H9 (cell line): Measurements from ENCODE around the gene BCL7B. TPM values are rescaled to one million over a fixed set of nuclear protein-coding genes. Genes with fewer than 3 reads are reported as not detected.

Experiments used
- DNase-seq: peaks from one replicate; pipeline ENCODE4 v3.0.0-alpha.2; 2017
- H2AFZ ChIP-seq: one replicate; pipeline ENCODE4 v1.6.1; 2013; ENCODE audit warnings: mild to moderate bottlenecking, low read length, control low read depth, moderate library complexity
- H2AK5ac ChIP-seq: 2 replicates; pipeline ENCODE4 v1.6.1; 2013; ENCODE audit warnings: low read length, control low read depth, mixed read lengths; ENCODE audit not compliant: insufficient read length
- H2BK120ac ChIP-seq: one replicate; pipeline ENCODE4 v1.6.1; 2013; ENCODE audit warnings: low read depth, mild to moderate bottlenecking, low read length, control low read depth, inconsistent platforms; ENCODE audit not compliant: poor library complexity, severe bottlenecking
- H2BK12ac ChIP-seq: 2 replicates; pipeline ENCODE4 v1.6.1; 2013; ENCODE audit warnings: low read length, control low read depth, mixed read lengths, low read depth; ENCODE audit not compliant: insufficient read length
- H2BK15ac ChIP-seq: 2 replicates; pipeline ENCODE4 v1.6.1; 2013; ENCODE audit warnings: low read depth, low read length, control low read depth
- H2BK20ac ChIP-seq: one replicate; pipeline ENCODE4 v1.6.1; 2013; ENCODE audit warnings: low read depth, mild to moderate bottlenecking, low read length, control low read depth, inconsistent platforms; ENCODE audit not compliant: poor library complexity, severe bottlenecking
- H2BK5ac ChIP-seq: 2 replicates; pipeline ENCODE4 v1.6.1; 2013; ENCODE audit warnings: low read length, control low read depth, mixed read lengths; ENCODE audit not compliant: insufficient read length
- H3K14ac ChIP-seq: 2 replicates; pipeline ENCODE4 v1.6.1; 2013; ENCODE audit warnings: low read length, control low read depth; ENCODE audit not compliant: insufficient read depth
- H3K18ac ChIP-seq: 2 replicates; pipeline ENCODE4 v1.6.1; 2013; ENCODE audit warnings: low read depth, mild to moderate bottlenecking, mixed read lengths, low read length, control low read depth; ENCODE audit not compliant: insufficient read length
- H3K23ac ChIP-seq: 2 replicates; pipeline ENCODE4 v1.6.1; 2013; ENCODE audit warnings: low read length, control low read depth, mixed read lengths, low read depth; ENCODE audit not compliant: insufficient read length
- H3K23me2 ChIP-seq: 2 replicates; pipeline ENCODE4 v1.6.1; 2013; ENCODE audit warnings: low read depth, mild to moderate bottlenecking, mixed read lengths, low read length, control low read depth; ENCODE audit not compliant: insufficient read length, poor library complexity, severe bottlenecking
- H3K27ac ChIP-seq: 2 replicates; pipeline ENCODE4 v1.5.1; 2013; ENCODE audit warnings: low read length, control low read depth, mixed read lengths, low read depth; ENCODE audit not compliant: insufficient read length
- H3K27me3 ChIP-seq: 2 replicates; pipeline ENCODE4 v1.6.1; 2013; ENCODE audit warnings: low read length, control low read depth, inconsistent platforms; ENCODE audit not compliant: insufficient read depth
- H3K4ac ChIP-seq: 2 replicates; pipeline ENCODE4 v1.6.1; 2013; ENCODE audit warnings: low read depth, mild to moderate bottlenecking, control low read depth, inconsistent platforms, low read length, moderate library complexity
- H3K4me1 ChIP-seq: 2 replicates; pipeline ENCODE4 v1.6.1; 2013; ENCODE audit warnings: low read length, control low read depth, inconsistent platforms; ENCODE audit not compliant: insufficient read depth
- H3K4me2 ChIP-seq: 2 replicates; pipeline ENCODE4 v1.6.1; 2013; ENCODE audit warnings: low read length, control low read depth, mixed read lengths; ENCODE audit not compliant: insufficient read length, insufficient read depth
- H3K56ac ChIP-seq: 2 replicates; pipeline ENCODE4 v1.6.1; 2013; ENCODE audit warnings: low read depth, mild to moderate bottlenecking, mixed read lengths, low read length, control low read depth; ENCODE audit not compliant: insufficient read length
- H3K79me1 ChIP-seq: 2 replicates; pipeline ENCODE4 v1.6.1; 2013; ENCODE audit warnings: low read depth, mild to moderate bottlenecking, moderate library complexity, low read length, control low read depth, inconsistent platforms; ENCODE audit not compliant: insufficient read depth, poor library complexity, severe bottlenecking
- H3K79me2 ChIP-seq: 2 replicates; pipeline ENCODE4 v1.6.1; 2013; ENCODE audit warnings: low read length, control low read depth, inconsistent platforms; ENCODE audit not compliant: insufficient read depth
- H3K9ac ChIP-seq: 2 replicates; pipeline ENCODE4 v1.6.1; 2013; ENCODE audit warnings: low read length, control low read depth, mixed read lengths; ENCODE audit not compliant: insufficient read length; ENCODE audit errors: extremely low read depth
- H3K9me3 ChIP-seq: one replicate; pipeline ENCODE4 v1.6.1; 2013; ENCODE audit warnings: low read depth, low read length, inconsistent platforms; ENCODE audit not compliant: control insufficient read depth
- H3T11ph ChIP-seq: one replicate; pipeline ENCODE4 v1.6.1; 2013; ENCODE audit warnings: mild to moderate bottlenecking, low read length, control low read depth, inconsistent platforms
- H4K20me1 ChIP-seq: one replicate; pipeline ENCODE4 v1.6.1; 2013; ENCODE audit not compliant: control insufficient read depth, insufficient read length, insufficient read depth
- H4K5ac ChIP-seq: 2 replicates; pipeline ENCODE4 v1.6.1; 2013; ENCODE audit warnings: low read depth, mild to moderate bottlenecking, mixed read lengths, low read length, control low read depth; ENCODE audit not compliant: insufficient read length
- H4K8ac ChIP-seq: replicated peaks from 2 replicates; pipeline ENCODE4 v1.6.1; 2013; ENCODE audit warnings: low read length, control low read depth, mixed read lengths, low read depth; ENCODE audit not compliant: insufficient read length
- H4K91ac ChIP-seq: 2 replicates; pipeline ENCODE4 v1.6.1; 2013; ENCODE audit warnings: low read depth, mild to moderate bottlenecking, moderate library complexity, mixed read lengths, low read length, control low read depth; ENCODE audit not compliant: insufficient read length
- H3K27ac Mint-ChIP-seq, 3 experiments: 2 replicates in 2 of 3; 3 replicates in 1 of 3; pipeline ENCODE4 v1.8.0; 2020 to 2021; ENCODE audit warnings: mixed read lengths in 3 of 3, mild to moderate bottlenecking in 1 of 3, moderate library complexity in 1 of 3
- H3K27me3 Mint-ChIP-seq: 2 replicates; pipeline ENCODE4 v1.8.0; 2021; ENCODE audit warnings: low read depth, mild to moderate bottlenecking, moderate library complexity, mixed read lengths
- H3K36me3 Mint-ChIP-seq, 3 experiments: 2 replicates in 2 of 3; 3 replicates in 1 of 3; pipeline ENCODE4 v1.8.0; 2020 to 2021; ENCODE audit warnings: low read depth in 3 of 3, mixed read lengths in 3 of 3; ENCODE audit not compliant: insufficient read depth in 1 of 3
- H3K4me1 Mint-ChIP-seq, 2 experiments: 2 replicates each; pipeline ENCODE4 v1.8.0; 2020; ENCODE audit warnings: mixed read lengths in 2 of 2
- H3K4me3 Mint-ChIP-seq, 2 experiments: 2 replicates in 1 of 2; 3 replicates in 1 of 2; pipeline ENCODE4 v1.8.0; 2020 to 2021; ENCODE audit warnings: mild to moderate bottlenecking in 2 of 2, mixed read lengths in 2 of 2, moderate library complexity in 1 of 2
- H3K9me3 Mint-ChIP-seq, 2 experiments: 2 replicates in 1 of 2; 3 replicates in 1 of 2; pipeline ENCODE4 v1.8.0; 2020; ENCODE audit warnings: mild to moderate bottlenecking in 2 of 2, mixed read lengths in 2 of 2, moderate library complexity in 1 of 2
- CTCF ChIP-seq: fragments of 200-600 bp; sonication (generic); conservative IDR thresholded peaks from 3 replicates; pipeline ENCODE4 v1.8.0; 2021; ENCODE audit warnings: antibody characterized with exemption, mild to moderate bottlenecking
- WGBS: extraction: QIAGEN DNeasy Blood & Tissue Kit; methylation state at CpG from one replicate; pipeline ENCODE4 v1.1.7; 2013; ENCODE audit warnings: missing lambda C conversion rate, low lambda C conversion rate, mixed read lengths; ENCODE audit not compliant: insufficient read length; ENCODE audit errors: extremely low coverage; 5-methylcytosine and 5-hydroxymethylcytosine counted together
- total RNA-seq: library from RNA; stranded (reverse); gene quantifications from 2 replicates; pipeline ENCODE4 v1.2.1, GENCODE V29; 2021

Gene BCL7B
- total RNA-seq, 1 experiment from 2014 or later: 48.9 TPM

- TF ChIP-seq CTCF: no peak
- no peaks in the 10 kb centered on the region for H3K27me3 Mint-ChIP-seq
- H3K27ac ChIP-seq: no peak overlapping the region
- H3K4me3 Mint-ChIP-seq: no peak overlapping the region
- H4K20me1 ChIP-seq: no peaks in the 10 kb centered on the region
- no peak overlapping the region for H4K8ac ChIP-seq
- H3K9me3 Mint-ChIP-seq: no peaks in the 10 kb centered on the region
- H2BK120ac ChIP-seq: no peak overlapping the region
- H3T11ph ChIP-seq: no peak overlapping the region
- no peak overlapping the region for H3K4ac ChIP-seq
- no peak overlapping the region for H2AK5ac ChIP-seq
- WGBS: no CpG with 5 or more reads among the region's 2 CpGs
- no peaks in the 10 kb centered on the region for H3K4me1 Mint-ChIP-seq
- H3K56ac ChIP-seq: no peak overlapping the region
- H3K4me2 ChIP-seq: no peak overlapping the region
- H2BK20ac ChIP-seq: no peak overlapping the region
- H3K23me2 ChIP-seq: no peaks in the 10 kb centered on the region
- no peaks in the 10 kb centered on the region for H3K27me3 ChIP-seq
- no peak overlapping the region for H2AFZ ChIP-seq
- no peak overlapping the region for H2BK5ac ChIP-seq
- no peak overlapping the region for H3K27ac Mint-ChIP-seq
- H3K79me2 ChIP-seq: peaks cover 2% of the 10 kb centered on the region; the same call in 1 of the 2 replicates
- H3K4me1 ChIP-seq: no peaks in the 10 kb centered on the region
- no peak overlapping the region for H2BK12ac ChIP-seq
- H3K79me1 ChIP-seq: peaks cover 13% of the 10 kb centered on the region
- H4K5ac ChIP-seq: no peak overlapping the region
- no peak overlapping the region for H3K23ac ChIP-seq
- no peak overlapping the region for H2BK15ac ChIP-seq
- H4K91ac ChIP-seq: no peak overlapping the region
- peaks cover 48 to 90% (median 82%) of the 10 kb centered on the region in 3 experiments for H3K36me3 Mint-ChIP-seq
- H3K9ac ChIP-seq: no peak overlapping the region
- no peak overlapping the region for H3K18ac ChIP-seq
- H3K14ac ChIP-seq: no peak overlapping the region
- DNase-seq: no peak
- H3K9me3 ChIP-seq: no peaks in the 10 kb centered on the region
Measured at GRCh38 chr7:73507556-73507955, 49.9 kb downstream of the BCL7B start.
